ENCODE measurements around the gene NOCT. TPM values are rescaled to one million over a fixed set of nuclear protein-coding genes. Genes with fewer than 3 reads are reported as not detected.
"Not testable (repeated sequence)": the region's sequence is repeated elsewhere in the genome, so short reads cannot be mapped to it uniquely, and the experiment has no call there.

NOCT gene
- total RNA-seq, 1 donor from 2014 or later: 5.7 TPM

GRCh38 chr4:139025841-139026240 lies 10.3 kb downstream of the NOCT start:
- no peak overlapping the region for H3K27ac Mint-ChIP-seq
- Histone ChIP-seq H3K4me2 (no peak overlapping the region), H2AFZ (replicated peaks) (no peak overlapping the region), H4K20me1 (ENCODE audit: low read depth) (peaks cover 15% of the 10 kb centered on the region), H3K79me2 (ENCODE audit: low read depth) (peaks cover 95% of the 10 kb centered on the region), H3K9ac (no peak overlapping the region), H3F3A (ENCODE audit: low read depth) (peaks cover 20% of the 10 kb centered on the region), H3K9me3 (ENCODE audit: low read depth) (no peaks in the 10 kb centered on the region), H3K27ac (no peak overlapping the region), H3K4me3 (no peak overlapping the region), H3K27me3 (no peaks in the 10 kb centered on the region), H3K36me3 (no peaks in the 10 kb centered on the region), H3K4me1 (peaks cover 5% of the 10 kb centered on the region)
- peaks cover 9% of the 10 kb centered on the region for H3K36me3 Mint-ChIP-seq
- no peaks in the 10 kb centered on the region for H3K9me3 Mint-ChIP-seq
- no peak for DNase-seq (ENCODE audit: low spot score)
- no peaks in the 10 kb centered on the region for H3K27me3 Mint-ChIP-seq (ENCODE audit: insufficient read depth, low read depth)
- H3K4me1 Mint-ChIP-seq: peaks cover 7% of the 10 kb centered on the region
- TF ChIP-seq CTCF (IDR thresholded peaks at IDR 0.05): no peak
- no peak for TF ChIP-seq EZH2 (IDR thresholded peaks at IDR 0.05)
- no peak for TF ChIP-seq EZH2phosphoT487 (IDR thresholded peaks at IDR 0.05)
- no peak overlapping the region for H3K4me3 Mint-ChIP-seq

- no peaks in the 10 kb centered on the region for H3K9me3 Mint-ChIP-seq
- Histone ChIP-seq H3F3A (ENCODE audit: low read depth) (peaks cover 13% of the 10 kb centered on the region), H3K9ac (no peak overlapping the region), H2AFZ (replicated peaks) (no peak overlapping the region), H4K20me1 (ENCODE audit: low read depth) (peaks cover 6% of the 10 kb centered on the region), H3K4me3 (no peak overlapping the region), H3K9me3 (ENCODE audit: low read depth) (no peaks in the 10 kb centered on the region), H3K27ac (no peak overlapping the region), H3K4me1 (peaks cover 5% of the 10 kb centered on the region), H3K36me3 (no peaks in the 10 kb centered on the region), H3K79me2 (ENCODE audit: low read depth) (peaks cover 96% of the 10 kb centered on the region), H3K27me3 (no peaks in the 10 kb centered on the region), H3K4me2 (no peak overlapping the region)
- no peaks in the 10 kb centered on the region for H3K27me3 Mint-ChIP-seq (ENCODE audit: insufficient read depth, low read depth)
- H3K27ac Mint-ChIP-seq: no peak overlapping the region
- H3K36me3 Mint-ChIP-seq: peaks cover 13% of the 10 kb centered on the region
- H3K4me1 Mint-ChIP-seq: peaks cover 8% of the 10 kb centered on the region
- no peak overlapping the region for H3K4me3 Mint-ChIP-seq
- TF ChIP-seq EZH2phosphoT487 (IDR thresholded peaks at IDR 0.05) (no peak), CTCF (IDR thresholded peaks at IDR 0.05) (no peak), EZH2 (IDR thresholded peaks at IDR 0.05) (no peak)
- no peak for DNase-seq (ENCODE audit: low spot score)
Observed at GRCh38 chr4:139027776-139028175, 12.2 kb downstream of the NOCT start.

GRCh38 chr4:139028191-139028661 lies 12.6 kb downstream of the NOCT start:
- peaks cover 5% of the 10 kb centered on the region for H3K4me1 ChIP-seq
- H3K4me1 Mint-ChIP-seq: peaks cover 8% of the 10 kb centered on the region
- peaks cover 5% of the 10 kb centered on the region for H4K20me1 ChIP-seq (ENCODE audit: low read depth)
- H3K9ac ChIP-seq: no peak overlapping the region
- H3K27me3 Mint-ChIP-seq (ENCODE audit: insufficient read depth, low read depth): no peaks in the 10 kb centered on the region
- H3K4me3 ChIP-seq: no peak overlapping the region
- H3K36me3 Mint-ChIP-seq: peaks cover 11% of the 10 kb centered on the region
- no peak overlapping the region for H3K4me3 Mint-ChIP-seq
- H3K27ac ChIP-seq: no peak overlapping the region
- no peaks in the 10 kb centered on the region for H3K9me3 ChIP-seq (ENCODE audit: low read depth)
- H2AFZ ChIP-seq (replicated peaks): no peak overlapping the region
- peaks cover 13% of the 10 kb centered on the region for H3F3A ChIP-seq (ENCODE audit: low read depth)
- H3K27me3 ChIP-seq: no peaks in the 10 kb centered on the region
- DNase-seq (ENCODE audit: low spot score): peak; percentile 13
- peaks cover 96% of the 10 kb centered on the region for H3K79me2 ChIP-seq (ENCODE audit: low read depth)
- no peaks in the 10 kb centered on the region for H3K36me3 ChIP-seq
- no peaks in the 10 kb centered on the region for H3K9me3 Mint-ChIP-seq
- H3K4me2 ChIP-seq: no peak overlapping the region
- H3K27ac Mint-ChIP-seq: no peak overlapping the region
- TF ChIP-seq EZH2phosphoT487 (IDR thresholded peaks at IDR 0.05) (no peak), EZH2 (IDR thresholded peaks at IDR 0.05) (no peak), CTCF (IDR thresholded peaks at IDR 0.05) (no peak)

GRCh38 chr4:139029866-139030363 lies 14.3 kb downstream of the NOCT start:
- not testable (repeated sequence) for H2AFZ ChIP-seq (replicated peaks); DNase-seq (ENCODE audit: low spot score); H3K9ac ChIP-seq; H3K27ac ChIP-seq; H3K9me3 ChIP-seq (ENCODE audit: low read depth); H3K36me3 ChIP-seq; H3K4me1 ChIP-seq; H3K27ac Mint-ChIP-seq; H3K4me2 ChIP-seq; H3K27me3 ChIP-seq; H4K20me1 ChIP-seq (ENCODE audit: low read depth); H3K4me3 Mint-ChIP-seq; H3K9me3 Mint-ChIP-seq; H3K27me3 Mint-ChIP-seq (ENCODE audit: insufficient read depth, low read depth); H3K4me1 Mint-ChIP-seq; H3K4me3 ChIP-seq
- H3K36me3 Mint-ChIP-seq: peaks cover 14% of the 10 kb centered on the region
- Histone ChIP-seq H3F3A (ENCODE audit: low read depth) (peaks cover 13% of the 10 kb centered on the region), H3K79me2 (ENCODE audit: low read depth) (peaks cover 96% of the 10 kb centered on the region)
